VCaP (cell line): Measurements from ENCODE around the gene TIFAB.

Experiments used
- H3K27ac ChIP-seq: fragments of 450-650 bp; 2 replicates; pipeline ENCODE4 v1.5.1; 2017
- TF ChIP-seq, protein P1 (sequence below): fragments of 450-650 bp; conservative IDR thresholded peaks from 2 replicates; pipeline ENCODE4 v1.5.1; 2017; ENCODE audit warnings: mild to moderate bottlenecking, moderate library complexity

Gene TIFAB

DNA sequence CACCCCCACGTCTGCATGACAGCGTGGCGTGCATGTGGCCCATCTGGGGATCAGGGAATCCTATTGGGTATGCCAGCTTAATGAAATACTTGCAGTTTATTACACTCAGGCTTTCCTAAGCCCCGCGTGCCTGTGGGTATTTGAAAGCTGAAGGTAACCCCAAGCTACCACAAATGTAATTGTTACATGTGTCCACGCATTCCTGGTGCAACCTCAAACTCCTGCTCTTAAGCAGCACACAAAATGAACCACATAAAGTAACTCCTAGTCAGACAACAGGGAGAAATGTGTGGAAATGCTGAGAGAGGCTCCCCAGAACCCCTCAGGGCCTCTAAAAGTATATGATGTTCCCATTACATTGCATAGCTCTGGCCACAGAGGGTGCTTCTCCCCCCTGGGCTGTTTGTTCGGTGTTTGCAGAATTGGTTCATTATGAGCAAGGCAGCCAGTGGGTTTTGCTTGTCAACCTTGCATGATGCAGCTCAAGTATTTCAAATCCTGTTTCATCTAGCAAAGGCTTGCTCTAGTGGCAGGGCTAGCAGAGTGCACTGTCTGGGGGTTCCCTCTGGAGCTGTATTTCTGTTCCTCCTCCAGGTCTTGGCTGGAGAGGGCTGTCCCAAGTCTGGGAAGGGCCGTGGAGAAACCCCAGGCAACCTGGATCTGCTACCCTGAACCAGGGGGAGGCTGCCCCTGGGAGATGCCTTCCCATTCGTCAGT lies 3.2 kb downstream of the TIFAB start:
- no peak overlapping the region for H3K27ac ChIP-seq
- TF ChIP-seq, protein P1, sequence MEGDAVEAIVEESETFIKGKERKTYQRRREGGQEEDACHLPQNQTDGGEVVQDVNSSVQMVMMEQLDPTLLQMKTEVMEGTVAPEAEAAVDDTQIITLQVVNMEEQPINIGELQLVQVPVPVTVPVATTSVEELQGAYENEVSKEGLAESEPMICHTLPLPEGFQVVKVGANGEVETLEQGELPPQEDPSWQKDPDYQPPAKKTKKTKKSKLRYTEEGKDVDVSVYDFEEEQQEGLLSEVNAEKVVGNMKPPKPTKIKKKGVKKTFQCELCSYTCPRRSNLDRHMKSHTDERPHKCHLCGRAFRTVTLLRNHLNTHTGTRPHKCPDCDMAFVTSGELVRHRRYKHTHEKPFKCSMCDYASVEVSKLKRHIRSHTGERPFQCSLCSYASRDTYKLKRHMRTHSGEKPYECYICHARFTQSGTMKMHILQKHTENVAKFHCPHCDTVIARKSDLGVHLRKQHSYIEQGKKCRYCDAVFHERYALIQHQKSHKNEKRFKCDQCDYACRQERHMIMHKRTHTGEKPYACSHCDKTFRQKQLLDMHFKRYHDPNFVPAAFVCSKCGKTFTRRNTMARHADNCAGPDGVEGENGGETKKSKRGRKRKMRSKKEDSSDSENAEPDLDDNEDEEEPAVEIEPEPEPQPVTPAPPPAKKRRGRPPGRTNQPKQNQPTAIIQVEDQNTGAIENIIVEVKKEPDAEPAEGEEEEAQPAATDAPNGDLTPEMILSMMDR, result no peak

DNA sequence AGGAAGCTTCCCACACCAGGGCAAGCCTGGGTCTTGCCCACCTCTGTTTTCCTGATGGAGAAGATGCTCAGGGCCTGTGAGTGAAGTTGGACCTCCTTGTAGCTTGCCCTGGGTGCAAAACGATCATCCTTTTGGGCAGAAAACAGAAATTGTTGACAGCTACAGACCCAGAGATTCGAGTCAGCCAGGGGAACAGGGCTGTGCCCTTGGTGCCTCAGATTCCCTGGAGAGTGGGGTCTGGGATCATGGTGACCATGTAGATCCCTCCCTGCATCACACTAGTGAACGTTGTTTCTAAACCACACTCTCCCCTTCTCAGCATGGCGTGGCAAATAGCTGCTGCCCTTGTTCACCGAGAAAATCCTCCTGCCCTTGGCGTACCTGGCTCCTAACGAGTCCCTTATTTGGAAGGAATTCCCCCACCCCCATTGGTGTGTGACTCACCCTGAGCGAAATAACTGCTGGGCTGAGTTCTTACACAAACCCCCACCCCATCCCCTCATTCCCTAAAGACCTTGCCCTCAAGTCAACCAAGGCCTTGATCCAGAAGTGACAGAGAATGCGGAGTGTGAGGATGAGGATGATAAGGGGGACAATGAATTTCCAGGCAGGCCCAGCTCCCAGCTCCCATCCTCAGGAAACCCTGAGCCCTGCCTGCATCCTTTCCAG lies 3.9 kb downstream of the TIFAB start:
- H3K27ac ChIP-seq, result no peak overlapping the region
- TF ChIP-seq, protein P1, result no peak

DNA sequence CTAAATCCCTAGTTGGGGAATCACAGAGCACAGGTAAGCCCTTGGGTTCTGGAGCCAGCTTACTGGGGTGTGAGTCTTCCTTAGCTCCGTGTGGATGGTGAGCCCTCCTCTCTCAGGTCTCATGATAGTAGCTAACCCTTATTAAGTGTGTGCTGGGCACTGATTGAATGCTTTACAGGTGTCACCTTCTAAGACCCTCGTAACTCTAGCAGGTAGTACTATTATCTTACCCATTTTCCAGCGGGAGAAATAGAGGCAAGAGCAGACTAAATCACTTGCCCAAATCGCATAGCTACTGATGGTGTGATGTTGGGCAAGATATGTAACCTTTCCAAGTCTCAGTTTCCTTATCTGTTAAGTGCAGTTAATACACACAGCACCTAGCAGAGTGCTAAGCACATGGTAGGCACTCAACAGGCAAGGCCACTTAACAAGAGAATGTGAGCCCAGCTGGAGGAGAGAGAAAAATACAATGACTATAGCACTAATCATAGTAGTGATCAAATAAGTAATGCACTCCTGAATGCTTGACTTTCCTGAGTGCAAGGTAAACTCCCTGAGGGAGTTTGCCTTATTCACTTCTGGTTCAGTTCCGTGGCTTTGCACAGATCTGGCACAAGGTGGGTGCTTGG lies 4.7 kb downstream of the TIFAB start, which contains the start of gene DCANP1:
TSS of gene DCANP1 (minus strand) at position 51 of the 632 bp plus-strand sequence. CDS start 240 bp downstream, outside the sequence.
- H3K27ac ChIP-seq, result no peak within 1 kb of the TSS
- TF ChIP-seq, protein P1, result no peak

DNA sequence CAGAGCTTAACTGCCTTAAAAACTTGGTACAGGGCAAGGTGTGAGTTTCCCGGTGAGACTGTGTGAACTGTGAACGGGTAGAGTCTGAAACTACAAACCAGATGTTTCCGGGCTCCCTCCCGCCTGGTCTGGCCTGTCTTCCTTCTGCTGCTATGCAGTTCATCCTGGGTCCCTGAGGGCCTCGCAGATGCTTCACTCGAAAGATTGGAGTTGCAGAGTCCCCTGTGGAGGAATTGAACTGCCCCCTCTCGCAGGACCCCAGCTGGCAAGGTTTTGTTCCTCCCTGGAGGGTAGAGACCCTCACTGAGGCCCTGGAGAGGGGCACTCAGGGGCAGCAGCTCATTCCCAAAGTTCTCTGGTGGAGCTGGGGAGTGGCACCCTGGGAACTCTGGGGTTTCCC lies 5.5 kb downstream of the TIFAB start:
- TF ChIP-seq, protein P1, result no peak
- H3K27ac ChIP-seq, result no peak overlapping the region

DNA sequence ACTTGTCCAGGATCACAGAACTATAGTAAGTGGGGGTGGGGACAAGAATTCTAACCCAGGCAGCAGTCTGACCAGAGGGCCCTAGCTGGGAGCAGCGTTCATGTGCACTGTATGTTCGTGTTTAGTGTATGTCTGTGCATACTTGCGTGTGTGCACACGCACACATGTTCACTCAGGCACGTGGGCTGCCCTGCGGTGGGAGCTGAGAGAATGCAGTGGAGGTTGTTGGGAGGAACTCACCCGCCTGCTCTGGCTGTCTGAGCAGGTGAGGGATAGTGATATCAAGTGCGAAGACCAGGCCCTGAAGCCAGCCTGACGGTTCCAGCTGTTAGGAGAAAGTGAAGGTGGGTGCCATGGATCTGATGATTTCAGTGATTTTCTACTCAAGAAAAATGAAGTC lies 5.9 kb downstream of the TIFAB start:
- TF ChIP-seq, protein P1, result no peak
- H3K27ac ChIP-seq, result no peak overlapping the region

DNA sequence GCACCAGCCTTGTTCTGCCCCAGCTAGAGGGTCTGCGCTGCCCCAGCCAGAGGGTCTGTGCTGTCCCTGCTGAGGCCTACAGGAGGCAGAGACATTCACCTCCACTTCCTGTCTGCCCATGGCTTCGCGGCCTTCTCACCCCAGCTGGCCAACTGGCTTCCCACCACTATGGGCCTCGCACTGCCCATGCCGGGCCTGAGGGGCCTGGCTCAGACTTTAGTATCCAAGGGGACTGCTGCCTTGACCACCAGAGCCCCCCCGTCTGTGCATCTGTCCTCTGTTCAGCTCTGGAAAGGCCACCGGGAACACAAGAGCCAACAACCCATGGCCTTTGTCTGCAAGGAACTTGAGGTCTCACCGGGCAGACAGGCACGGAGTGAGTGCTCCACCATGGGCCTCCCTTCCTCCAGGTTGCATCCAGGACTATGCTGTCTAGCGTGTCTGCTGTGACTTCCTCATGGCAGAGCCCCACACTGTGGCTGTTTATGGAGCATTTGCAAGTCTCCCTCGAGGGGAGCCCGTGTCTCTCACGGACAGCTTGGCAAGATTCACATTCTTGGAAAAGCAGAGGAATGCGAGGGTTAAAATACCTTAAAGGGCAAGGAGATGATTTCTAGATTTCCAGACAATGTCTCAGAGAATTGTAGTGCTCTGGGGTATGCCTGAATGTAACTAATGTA lies 6.7 kb downstream of the TIFAB start:
- H3K27ac ChIP-seq, result no peak overlapping the region
- TF ChIP-seq, protein P1, result no peak

DNA sequence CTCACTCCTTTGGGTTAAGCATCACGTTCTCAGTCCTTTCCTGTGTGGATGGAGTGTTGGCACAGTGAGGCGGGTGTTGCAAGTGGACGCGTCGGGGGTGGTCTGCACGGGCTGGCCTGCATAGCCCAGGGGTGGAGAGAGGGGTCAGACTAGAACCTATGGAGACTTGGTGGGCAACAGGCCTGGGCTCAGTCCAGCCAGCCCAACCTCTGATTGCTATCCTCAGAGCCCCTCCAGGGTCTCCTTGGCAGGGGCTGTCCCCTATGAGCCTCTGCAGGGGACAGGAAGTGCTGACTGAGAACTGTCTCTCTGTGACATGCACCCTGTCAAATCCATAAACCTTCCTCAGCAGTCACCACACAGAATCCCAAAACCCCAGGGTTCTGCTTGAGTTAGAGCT lies 7.3 kb downstream of the TIFAB start:
- H3K27ac ChIP-seq, result no peak overlapping the region
- TF ChIP-seq, protein P1, result no peak
